NCI-H526 treated with DMSO at 0.1 percent for 48 hours (cell line): ENCODE measurements around the gene COL13A1.

ENCODE experiments used
- DNase-seq: peaks from one replicate; lab custom pipeline; 2025; lab: John Stamatoyannopoulos, UW

Gene COL13A1

DNA sequence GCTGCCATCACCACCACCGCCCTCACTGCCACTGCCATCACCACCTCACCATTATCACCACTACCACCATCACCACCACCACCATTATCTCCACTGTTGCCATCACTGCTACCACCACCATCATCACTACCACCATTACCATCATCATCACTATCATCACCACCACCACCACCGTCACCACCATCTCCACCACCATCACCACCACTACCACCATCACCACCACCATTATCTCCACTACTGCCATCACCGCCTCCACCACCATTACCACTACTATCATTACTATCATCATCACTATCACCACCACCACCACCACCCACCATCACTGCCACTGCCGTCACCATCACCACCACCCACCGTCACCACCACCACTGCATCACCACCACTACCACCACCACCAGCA lies 9.9 kb upstream of the COL13A1 start:
- no peak for DNase-seq

DNA sequence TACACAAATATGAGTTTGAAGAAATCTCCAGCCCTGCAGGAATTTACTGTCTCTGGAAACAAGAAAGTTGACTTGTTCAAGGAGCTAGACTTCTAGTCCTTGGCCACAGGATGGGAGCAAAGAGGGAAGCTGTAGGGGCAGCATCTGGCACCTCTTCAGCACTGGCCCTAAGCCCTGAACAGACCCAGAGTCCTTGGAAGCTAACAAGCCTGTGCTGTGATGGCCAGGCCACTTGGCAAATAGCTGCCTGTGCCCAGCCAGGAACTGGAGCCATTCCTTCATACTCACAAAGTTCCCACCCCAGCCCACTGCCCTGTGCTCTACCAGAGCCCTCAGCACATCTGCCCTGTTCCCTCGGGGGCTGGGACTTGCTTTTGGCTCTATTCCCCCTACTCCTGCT lies 9.4 kb upstream of the COL13A1 start:
- DNase-seq: no peak

DNA sequence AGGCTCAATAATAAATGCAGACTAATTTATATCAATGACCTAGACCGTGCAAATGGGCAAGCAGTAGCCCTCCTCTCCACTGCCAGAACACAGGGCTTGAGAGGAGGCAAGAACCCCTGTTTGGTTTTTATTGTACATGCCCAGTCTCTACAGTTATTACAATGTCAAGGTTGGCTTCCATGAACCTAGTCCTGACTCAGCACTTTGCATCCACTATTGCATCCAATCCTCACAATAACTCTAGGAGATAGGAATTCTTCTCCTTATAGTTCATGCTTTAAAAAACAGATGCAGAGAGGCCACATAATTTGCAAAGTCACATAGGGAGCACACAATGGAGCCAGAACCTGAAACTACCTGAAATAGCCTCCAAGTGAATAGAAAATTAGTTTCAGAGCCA lies 7.0 kb upstream of the COL13A1 start:
- DNase-seq: no peak

DNA sequence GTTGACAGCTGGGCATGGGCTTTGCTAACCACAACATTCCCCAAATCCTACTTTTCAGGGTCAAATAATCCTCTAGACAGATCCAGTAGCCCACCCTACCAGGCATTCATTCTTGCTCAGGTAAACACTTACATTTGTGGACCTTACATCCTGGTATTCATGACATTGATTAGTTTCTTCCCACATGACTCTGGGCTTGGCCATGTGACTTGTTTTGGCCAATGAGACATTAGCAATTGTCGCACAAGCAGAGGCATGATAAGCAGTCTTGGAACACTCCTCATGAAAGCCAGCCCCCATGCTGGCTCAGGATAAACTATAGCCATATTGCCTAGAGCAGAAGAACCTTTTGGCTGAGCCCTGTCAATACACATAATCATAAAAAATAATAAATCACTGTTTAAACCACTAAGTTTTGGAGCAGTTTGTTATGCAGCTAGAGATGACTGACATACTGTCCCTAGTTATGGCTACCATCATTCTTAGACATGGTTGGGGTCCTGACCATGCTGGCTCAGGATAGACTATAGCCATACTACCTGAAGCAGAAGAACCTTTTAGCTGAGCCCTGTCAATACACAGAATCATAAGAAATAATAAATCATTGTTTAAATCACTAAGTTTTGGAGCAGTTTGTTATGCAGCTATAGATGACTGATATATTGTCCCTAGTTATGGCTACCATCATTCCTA lies 6.3 kb upstream of the COL13A1 start:
- no peak for DNase-seq

DNA sequence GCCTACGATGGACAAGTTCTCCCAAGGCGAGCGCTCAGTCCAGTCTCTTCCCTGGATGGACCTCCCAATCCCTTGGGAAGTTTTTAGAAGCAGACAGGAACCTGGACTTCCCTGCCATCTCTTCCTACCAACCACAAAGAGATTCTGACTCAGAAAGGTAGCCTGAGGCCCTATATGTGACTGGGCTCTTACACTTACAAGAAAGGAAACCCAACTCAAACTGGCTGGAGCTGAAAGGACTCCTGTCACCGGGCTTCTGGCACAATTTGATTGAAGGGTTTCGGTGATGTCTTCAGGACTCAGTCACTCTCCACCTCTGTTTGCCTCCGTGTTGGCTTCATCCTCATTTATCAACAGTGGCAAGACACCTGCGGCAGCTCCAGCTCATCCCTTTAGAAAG lies 3.7 kb upstream of the COL13A1 start:
- DNase-seq: no peak

DNA sequence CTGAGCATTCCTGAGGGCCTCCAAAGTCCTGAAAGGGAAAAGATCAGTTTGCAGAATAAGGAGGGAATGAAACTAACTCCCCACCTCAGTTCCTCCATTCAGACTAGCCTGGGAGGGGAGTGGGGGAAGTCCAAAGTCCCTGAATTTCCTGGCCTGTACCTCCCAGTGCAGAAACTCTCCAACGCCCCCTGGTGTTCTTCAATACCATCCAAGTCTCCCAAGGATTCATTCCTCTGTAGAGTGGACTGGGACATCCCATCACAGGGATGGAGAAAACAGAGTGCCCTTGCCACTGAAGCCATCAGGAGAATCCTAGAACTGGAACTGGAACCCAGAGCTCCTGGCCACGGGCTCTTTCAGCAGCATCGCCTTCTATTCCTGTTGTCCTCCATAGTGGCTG lies 1.6 kb upstream of the COL13A1 start:
- no peak for DNase-seq

DNA sequence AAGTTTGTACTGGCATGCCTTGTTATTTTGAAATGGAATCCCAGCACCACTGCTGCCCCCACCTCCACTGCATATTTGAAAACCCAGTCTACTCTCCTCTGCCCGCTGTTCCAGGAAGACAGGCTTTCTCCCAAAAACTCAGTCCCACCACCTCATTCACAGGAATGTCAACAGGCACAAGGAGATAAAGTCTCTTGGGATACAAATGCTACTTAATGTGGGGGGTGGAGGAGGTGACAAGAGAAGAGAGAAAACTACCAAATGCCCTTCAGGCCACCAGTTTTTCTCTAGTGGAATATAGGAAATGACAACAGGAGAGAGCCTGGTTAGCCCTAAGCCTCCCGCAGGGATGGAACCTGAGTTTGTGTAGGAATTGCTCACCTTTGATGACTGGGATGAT lies 1.0 kb upstream of the COL13A1 start:
- DNase-seq: no peak

DNA sequence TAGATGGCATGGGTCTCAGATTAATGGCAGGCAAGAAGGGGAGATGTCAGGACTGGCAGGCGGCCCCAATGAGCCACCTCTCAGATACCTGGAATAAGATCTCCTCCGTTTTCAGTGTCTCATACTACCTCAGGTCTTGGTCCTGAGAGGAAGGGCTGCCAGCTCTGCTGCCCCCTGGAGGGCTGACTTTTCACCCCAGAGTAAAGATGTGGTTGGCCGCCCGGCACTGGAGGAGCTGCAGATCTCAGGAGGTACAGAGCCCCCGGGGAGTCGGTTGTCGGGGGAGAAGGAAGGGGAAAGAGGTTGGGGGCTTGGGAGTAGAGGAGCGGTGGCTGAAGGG lies 642 bp upstream of the COL13A1 start:
- DNase-seq: no peak

DNA sequence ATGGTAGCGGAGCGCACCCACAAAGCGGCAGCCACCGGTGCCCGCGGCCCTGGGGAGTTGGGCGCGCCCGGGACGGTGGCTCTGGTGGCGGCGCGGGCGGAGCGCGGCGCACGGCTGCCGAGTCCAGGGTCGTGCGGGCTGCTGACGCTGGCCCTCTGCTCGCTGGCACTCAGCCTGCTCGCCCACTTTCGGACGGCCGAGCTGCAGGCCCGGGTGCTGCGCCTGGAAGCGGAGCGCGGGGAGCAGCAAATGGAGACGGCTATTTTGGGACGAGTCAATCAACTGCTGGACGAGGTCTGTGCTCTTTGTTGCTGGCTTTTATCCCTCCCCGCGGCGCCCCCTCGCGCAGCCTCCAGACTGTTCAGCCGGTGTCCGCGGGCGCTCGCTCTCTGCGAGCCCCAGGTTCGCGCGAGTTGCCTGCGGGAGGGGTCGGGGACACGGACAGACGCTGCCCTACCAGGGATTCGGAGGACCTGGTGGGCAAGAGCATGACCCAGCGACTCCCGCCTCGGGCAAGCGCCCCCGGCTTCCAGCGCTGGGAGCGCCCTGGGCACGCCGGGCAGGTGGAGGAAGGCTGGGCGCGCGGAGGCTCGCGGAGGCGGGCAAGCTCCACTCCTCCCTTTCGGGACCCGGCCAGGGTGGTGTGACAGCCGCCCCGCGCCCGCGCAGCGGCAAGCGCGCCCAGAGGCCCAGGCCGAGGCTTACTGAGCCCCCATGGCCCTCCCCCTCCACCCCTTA lies 887 bp downstream of the COL13A1 start:
- DNase-seq: peak; percentile 22

DNA sequence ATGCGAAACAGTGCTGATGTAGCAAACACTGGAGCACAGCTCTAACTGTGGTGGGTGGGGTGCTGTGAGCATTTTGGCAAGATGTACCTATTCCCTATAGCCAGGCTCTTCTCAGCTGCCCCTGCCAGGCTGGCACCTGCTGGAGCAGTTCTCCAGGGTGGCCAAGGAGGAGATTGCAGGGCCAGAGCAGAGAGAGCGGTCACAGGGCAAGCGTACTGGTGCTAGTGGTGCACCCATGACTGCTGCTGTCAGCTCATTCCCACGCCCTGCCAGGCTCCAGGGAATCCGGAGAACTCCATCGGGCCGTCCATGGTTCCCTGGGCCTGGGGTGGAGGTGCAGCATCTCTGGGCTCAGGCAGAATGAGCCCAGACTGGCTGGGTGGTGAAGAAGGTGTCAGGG lies 2.1 kb downstream of the COL13A1 start:
- DNase-seq: no peak

DNA sequence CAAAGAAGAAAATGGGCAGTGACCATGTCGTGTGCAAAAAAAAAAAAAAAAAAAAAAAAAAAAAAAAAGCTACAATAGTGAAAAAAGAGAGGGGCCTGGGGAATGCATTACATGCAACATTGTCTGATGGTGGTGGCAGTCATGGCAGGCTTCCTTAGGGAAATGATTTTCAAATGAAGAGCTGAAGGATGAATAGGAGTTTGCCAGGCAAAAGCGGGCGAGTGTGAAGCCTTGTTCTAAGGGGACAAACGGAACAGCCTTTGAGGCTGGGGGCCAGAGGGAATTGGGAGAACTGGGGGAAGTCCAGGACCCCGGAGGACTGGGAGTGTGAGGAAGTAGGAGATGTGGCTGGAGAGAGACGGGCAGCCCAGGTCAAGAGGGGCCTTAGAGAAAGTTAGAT lies 3.1 kb downstream of the COL13A1 start:
- no peak for DNase-seq

DNA sequence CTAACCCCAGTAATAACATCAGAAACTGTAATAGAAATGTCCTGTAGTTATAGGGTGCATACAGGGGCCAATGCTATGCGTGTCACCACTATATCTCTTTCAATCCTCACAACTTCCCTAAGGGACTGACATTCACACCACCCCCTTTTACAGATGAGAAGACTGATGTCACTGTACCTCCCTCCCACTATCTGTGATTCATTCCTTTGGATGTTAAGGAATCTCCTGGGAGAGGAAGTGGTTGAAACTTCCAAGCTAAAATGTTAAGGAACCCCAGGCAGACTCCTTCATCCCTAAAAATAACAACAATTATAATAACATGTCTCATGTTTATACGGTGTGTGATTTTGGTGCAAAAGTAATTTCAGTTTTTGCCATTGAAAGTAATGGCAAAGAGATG lies 5.4 kb downstream of the COL13A1 start:
- no peak for DNase-seq

DNA sequence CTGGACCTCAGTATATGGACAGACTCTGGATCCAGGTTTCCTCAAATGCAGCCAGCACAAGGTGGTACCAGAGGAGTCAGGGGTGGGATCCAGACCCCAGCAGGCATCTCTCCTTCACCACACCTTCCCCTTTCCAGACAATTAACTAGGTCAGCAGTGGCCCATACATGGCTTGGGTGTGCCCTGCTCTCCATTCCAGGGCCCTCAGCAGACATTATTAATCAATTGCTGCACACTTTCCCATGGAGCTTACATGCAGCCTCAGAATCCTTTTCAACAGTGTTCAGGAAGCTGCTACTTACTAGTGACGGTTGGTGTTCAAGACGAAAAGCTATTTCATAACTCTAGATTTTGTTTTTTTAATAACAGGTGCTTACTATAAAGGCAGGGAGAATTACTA lies 6.0 kb downstream of the COL13A1 start:
- DNase-seq: no peak

DNA sequence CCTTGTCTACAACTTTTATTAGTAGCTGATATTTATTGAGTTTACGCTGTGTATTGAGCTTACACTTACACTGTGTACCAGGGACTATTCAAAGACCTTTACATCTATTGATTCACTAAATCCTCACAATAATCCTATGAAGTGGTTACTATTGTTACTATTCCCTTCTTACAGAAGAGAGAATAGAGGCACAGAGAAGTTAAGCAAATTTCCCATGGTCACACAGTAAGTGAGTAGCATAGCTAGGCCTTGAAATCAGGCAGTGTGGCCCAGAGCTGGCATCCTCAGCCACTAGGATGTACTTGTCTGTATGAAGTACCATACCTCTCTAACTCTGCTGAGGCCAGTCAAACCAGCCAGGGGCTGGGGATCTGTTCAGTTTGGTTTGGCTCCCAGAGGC lies 7.6 kb downstream of the COL13A1 start:
- DNase-seq: no peak

DNA sequence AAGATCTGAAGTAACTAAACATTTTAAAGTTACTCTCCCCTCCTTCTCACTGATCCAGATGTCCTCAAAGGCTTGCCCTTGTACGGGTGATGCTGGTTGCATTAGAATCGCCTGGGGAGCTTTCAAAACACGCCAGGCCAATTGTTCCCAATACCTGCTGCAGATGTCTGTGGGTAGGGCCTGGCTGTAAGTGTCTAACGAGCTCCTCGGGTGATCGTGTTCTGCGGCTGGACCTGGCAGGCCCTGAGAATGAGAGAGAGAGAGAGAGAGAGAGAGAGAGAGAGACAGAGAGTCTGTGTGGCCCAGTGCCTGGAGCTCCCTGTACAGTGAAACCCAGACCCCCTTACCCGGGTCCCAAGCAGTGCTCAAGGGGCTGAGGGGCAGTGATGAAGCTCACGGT lies 8.4 kb downstream of the COL13A1 start:
- no peak for DNase-seq

DNA sequence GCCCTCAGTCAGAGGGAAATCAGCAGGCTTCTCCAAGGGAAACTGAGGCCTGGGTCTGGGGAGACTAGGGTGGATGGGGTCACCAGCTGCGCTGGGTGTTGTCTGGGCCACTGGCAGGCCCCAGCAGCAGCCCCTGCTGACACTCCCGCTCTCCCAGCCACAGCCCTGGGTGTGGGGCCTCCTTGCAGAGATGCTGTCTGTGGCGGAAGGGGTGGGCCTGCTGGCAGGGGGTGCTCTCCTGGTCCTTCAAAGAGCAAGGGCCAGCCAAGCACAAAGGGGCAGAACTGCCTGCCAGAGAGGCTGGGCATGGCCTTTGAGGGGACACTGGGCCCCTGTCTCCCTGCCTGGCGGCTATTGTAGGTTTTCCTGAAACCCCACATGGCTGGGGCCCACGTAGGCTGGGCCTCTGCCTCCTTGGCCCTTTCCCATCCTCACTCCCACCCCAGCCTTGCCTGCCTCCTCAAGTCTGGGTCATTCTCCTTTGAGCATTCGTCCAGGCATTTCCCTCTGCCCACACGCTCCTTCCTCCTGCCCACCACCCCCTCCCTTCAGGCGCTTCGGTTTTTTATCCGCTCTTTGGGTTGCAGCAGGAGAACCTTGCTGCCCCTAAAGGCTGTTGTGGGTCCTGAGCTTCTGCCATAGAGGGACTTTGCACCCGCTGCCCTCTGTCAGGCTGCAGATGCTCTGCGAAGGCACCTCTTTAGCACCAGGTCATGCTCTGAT lies 9.1 kb downstream of the COL13A1 start:
- no peak for DNase-seq

DNA sequence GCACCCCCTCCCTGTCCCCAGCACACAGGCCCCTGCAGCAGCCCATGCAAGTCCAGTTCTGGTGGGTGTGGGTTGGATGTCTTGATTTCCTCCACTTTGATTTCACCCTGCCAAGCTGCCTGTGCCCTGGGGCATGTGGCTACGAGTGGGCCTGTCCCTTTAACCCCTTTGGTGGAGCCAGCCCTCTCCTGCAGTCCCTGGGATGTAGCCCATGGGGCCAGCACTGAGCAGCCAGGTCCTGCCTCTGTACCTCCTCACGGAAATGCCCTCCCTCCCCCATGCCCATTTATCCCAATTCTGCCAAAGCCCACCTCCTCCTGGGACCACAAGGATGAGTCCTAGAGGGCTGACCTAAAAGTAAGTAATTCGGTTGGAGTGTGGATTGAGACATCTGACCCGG lies 11.9 kb downstream of the COL13A1 start:
- DNase-seq: no peak

DNA sequence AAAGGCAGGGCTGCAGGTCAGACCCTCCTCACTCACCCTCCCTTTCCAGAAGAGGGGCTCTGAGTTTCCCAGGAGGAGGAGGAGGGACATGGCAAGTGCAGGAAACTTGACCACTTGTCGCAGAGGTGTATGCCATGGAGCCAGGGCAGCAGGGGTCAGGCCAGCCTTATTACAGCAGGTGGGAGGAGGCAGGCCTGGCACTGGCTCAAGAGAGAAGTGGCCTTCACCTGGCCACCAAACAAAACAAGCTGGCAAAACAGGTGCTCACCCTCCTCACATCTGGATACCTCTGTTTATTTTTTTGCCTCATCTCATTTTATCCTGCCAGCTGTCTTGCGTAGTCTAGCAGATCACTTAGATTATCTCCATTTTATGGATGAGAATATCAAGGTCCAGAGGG lies 12.5 kb downstream of the COL13A1 start:
- no peak for DNase-seq

DNA sequence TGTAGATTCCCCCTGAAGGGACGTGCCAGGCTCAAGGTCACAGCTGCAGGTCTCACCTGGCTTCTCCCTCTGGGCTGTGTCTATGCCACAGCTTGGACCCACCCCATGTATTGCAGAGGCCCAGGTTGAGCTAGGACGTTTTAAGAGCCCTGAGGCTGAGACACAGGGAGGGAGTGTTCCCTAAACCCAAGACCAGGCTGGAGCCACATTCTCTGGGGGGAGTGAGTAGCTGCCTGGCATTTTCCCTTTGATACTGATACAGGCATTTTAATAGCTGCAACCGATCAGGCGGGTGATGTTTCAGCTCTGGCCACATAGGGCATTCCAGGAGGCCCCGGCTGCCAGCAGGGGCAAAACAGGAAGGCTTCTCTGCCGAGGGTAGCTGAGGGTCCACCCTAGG lies 13.4 kb downstream of the COL13A1 start:
- DNase-seq: no peak

DNA sequence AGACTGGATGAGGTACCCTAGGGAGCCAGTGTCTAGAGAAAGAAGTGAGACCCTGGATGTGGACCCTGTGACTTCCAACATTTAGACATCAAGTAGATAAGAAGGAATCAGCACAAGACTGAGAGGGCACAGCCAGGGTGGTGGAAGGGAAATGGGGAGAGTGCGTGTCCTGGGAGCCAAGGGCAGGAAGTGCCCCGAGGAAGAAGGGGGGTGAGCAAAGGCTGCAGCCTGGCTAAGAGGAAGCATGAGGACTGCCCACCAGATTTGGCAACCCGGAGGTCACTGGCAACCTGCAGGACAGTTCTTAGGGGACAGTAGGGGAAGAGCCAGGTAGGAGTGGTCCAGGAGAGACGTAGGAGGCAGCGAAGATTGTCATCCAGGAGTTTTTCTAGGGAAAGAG lies 14.8 kb downstream of the COL13A1 start:
- DNase-seq: no peak

DNA sequence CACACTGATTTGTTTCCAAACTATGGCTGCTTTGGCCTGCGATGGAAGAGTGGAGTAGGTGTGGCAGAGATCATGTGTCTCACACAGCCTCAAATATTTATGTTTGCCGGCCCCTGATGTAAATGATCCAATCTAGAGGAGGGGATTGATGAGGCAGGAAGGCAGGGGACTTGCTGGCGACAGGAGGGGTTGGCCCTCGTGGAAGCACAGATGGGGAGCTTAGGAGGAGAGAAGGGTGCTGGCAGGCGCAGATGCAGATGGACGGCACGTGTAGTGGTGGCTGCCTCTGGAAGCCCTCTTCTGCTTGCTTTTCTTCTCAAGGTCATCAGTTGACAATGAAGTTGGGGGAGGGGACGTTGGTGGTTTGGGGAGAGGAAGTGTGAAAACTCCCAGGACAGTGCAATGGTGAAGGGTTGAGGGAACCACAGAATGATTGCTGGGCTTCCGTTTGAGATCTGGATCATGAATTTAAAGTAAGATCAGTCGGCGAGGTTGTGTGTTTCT lies 15.4 kb downstream of the COL13A1 start:
- DNase-seq: no peak

DNA sequence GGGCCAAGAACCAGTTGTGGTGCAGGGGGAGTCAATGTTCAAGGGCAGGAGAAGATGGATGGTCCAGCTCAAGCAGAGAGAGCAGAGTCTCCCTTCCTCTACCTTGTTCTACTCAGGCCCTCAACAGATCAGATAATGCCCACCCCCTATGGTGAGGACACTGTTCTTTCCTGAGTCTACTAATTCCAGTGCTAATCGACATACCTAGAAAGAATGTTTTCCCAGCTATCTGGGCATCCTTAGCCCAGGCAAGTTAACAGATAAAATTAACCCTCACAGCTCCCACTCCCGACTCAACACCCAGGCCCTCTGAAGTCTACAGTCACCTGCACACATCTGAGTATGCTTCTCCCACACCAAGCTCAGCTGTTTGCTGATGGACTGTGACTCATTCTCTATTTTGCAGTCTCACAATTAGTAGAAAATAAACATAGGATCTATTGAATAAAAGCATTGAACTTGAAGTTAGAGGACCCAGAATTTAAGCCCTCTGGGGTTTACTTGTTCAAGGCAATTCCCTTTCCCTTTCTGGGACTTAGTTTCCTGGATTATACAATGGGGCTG lies 17.1 kb downstream of the COL13A1 start:
- no peak for DNase-seq
